Epidermal melanocyte (primary cell): ENCODE measurements around the gene KDM2B.
A peak's percentile ranks its signal among the peaks of the same experiment; 100 is the strongest.

ENCODE experiments used
- DNase-seq: peaks from one replicate; pipeline ENCODE4 v3.0.0; 2011; ENCODE audit warnings: low spot score; ENCODE audit not compliant: insufficient read length

KDM2B gene

GRCh38 chr12:121436706-121437105 lies 144.1 kb downstream of the KDM2B start:
- no peak for DNase-seq

GRCh38 chr12:121432740-121433480 lies 147.9 kb downstream of the KDM2B start:
- DNase-seq, result no peak

- no peak for DNase-seq
Observed at GRCh38 chr12:121430833-121431415, 149.9 kb downstream of the KDM2B start.

GRCh38 chr12:121428883-121429282 lies 151.9 kb downstream of the KDM2B start:
- no peak for DNase-seq

GRCh38 chr12:121427556-121428050 lies 153.2 kb downstream of the KDM2B start:
- no peak for DNase-seq

- no peak for DNase-seq
Observed at GRCh38 chr12:121424624-121424975, 156.2 kb downstream of the KDM2B start.

GRCh38 chr12:121423682-121424623 lies 156.9 kb downstream of the KDM2B start:
- no peak for DNase-seq

- no peak for DNase-seq
Observed at GRCh38 chr12:121423253-121423652, 157.6 kb downstream of the KDM2B start.

- DNase-seq, result no peak
Observed at GRCh38 chr12:121420109-121420508, 160.7 kb downstream of the KDM2B start.

- DNase-seq, result no peak
Observed at GRCh38 chr12:121417847-121418246, 163.0 kb downstream of the KDM2B start.

GRCh38 chr12:121413917-121414316 lies 166.9 kb downstream of the KDM2B start:
- no peak for DNase-seq

- DNase-seq, result no peak
Observed at GRCh38 chr12:121405211-121405610, 175.6 kb downstream of the KDM2B start.

GRCh38 chr12:121404734-121405133 lies 176.1 kb downstream of the KDM2B start:
- DNase-seq, result no peak

- no peak for DNase-seq
Observed at GRCh38 chr12:121403721-121404120, 177.1 kb downstream of the KDM2B start.

- no peak for DNase-seq
Observed at GRCh38 chr12:121400332-121401139, 180.3 kb downstream of the KDM2B start.

- peak; percentile 85 for DNase-seq
Observed at GRCh38 chr12:121399391-121400331, 181.2 kb downstream of the KDM2B start, which contains the start of gene RNF34. Gene RNF34 (plus strand): TSS chr12:121400118. CDS start chr12:121400213, 95 bp downstream.

- DNase-seq, result no peak
Observed at GRCh38 chr12:121398355-121398754, 182.5 kb downstream of the KDM2B start.

GRCh38 chr12:121397521-121397920 lies 183.3 kb downstream of the KDM2B start:
- no peak for DNase-seq

GRCh38 chr12:121392325-121392716 lies 188.5 kb downstream of the KDM2B start:
- DNase-seq, result no peak
